ENCODE data around the gene NYNRIN.
"Not testable (repeated sequence)": the region's sequence is repeated elsewhere in the genome, so short reads cannot be mapped to it uniquely, and the experiment has no call there.

The NYNRIN gene

DNA sequence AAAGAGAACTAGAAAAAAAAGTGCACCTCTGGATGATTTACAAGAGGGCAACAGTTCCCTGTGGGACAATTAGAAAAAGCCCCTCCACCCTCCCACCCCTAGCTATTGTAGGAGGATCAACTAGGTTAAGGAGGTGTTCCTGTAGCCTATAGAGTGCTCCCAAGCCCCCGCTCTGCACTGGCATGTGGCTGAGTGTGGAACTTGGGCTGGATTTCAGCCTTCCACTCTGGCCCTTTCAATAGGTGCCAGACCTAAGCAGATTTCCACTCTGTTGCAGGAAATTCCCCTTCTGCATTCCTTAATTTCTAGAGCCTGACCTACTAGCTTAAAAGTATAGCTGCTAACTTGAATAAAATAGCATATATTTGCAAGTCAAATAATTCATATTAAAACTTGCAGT, 28.1 kb upstream of the NYNRIN start:
- DNase-seq = no peak

DNA sequence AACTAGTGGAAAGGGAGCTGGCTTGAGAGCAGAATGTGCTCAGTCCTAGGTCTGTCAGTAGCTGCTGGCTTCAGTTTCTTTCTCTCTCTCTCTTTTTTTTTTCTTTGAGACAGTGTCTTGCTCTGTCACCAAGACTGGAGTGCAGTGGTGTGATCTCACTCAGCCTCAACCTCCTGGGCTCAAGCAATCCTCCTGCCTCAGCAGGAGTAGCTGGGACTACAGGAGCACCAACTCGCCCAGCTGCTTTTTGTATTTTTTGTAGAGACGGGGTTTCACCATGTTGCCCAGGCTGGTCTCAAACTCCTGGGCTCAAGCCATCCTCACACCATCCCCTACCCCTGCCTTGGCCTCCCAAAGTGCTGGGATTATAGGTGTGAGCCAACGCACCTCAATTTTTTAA, 27.2 kb upstream of the NYNRIN start:
- not testable (repeated sequence) for DNase-seq

DNA sequence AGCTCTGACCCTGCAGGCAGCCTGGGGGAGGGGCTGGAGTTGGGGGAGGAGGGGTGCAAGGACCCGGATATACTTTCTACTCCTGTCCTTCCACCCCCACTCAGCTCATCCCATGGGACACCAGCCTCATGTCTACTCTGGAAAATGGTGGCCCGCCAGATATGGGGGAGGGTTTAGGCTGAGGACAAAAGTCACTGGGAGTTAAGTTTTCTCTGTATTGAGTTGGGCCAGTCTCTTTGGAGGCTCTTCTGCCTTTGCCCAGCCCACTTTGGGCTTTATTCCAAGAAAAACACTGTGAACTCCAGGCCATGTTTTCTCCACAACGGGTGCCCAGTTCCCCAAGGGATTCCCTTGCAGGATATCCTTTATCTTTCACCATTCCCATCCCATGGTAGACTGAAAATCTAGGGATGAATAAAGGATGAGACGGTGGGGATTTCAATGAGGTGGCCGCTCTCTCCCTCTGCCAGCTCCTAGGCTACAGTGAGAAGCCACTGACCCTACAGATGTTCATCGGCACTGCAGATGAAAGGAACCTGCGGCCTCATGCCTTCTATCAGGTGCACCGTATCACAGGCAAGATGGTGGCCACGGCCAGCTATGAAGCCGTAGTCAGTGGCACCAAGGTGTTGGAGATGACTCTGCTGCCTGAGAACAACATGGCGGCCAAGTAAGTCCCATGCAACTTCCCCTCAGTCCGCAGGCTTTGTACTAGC, 25.9 kb upstream of the NYNRIN start:
- no peak for DNase-seq

DNA sequence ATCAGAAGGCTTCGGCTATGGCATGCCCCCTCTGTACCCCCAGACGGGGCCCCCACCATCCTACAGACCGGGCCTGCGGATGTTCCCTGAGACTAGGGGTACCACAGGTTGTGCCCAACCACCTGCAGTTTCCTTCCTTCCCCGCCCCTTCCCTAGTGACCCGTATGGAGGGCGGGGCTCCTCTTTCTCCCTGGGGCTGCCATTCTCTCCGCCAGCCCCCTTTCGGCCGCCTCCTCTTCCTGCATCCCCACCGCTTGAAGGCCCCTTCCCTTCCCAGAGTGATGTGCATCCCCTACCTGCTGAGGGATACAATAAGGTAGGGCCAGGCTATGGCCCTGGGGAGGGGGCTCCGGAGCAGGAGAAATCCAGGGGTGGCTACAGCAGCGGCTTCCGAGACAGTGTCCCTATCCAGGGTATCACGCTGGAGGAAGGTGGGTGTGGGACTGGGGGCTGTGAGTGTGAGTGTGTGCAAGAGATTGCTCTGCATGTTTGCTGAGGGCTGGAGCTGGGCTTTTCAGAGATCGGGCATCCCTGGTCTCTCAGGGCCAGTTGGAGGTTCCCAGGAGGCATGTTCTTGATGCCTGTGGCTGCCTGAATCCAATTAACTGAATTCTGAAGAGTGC, 22.2 kb upstream of the NYNRIN start:
- DNase-seq = no peak

DNA sequence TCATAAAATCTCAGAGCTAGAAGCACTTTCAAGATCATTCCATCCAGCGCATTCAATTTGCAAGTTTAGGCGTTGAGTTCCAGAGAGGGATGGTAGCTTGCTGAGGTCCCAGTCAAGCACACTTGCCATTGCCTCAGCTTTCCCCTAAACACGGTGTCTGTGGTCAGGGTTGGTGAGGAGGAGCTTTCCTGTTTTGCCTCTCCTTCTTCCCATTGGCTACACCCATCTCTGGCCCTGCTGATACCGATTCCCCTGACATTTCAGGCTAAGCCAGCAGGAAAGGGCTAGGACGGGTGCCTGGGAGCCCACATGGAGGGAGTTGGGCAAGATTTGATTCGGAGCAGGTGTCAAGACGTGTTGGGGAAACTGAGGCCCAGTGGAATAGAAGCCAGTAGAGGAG, 21.7 kb upstream of the NYNRIN start:
- no peak for DNase-seq

DNA sequence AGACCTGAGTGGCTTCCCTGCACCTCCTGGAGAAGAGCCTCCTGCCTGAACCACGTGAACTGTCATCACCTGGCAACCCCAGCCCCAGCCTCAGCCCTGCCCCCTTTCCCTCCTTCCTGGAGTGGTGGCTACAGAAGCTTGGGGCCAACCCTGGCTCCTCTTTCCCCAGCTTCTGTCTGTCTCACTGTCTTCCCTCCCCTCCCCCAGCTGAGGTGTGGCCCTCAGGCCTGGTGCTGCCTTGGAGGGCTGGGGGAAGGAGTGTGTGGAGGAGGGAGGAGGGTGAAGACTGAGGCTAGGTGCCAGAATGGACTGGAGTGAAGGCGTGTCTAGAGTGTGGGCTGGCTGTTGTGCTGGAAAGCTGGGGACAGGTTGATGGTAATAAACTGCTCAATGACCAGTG, 21.1 kb upstream of the NYNRIN start:
- no peak for DNase-seq

DNA sequence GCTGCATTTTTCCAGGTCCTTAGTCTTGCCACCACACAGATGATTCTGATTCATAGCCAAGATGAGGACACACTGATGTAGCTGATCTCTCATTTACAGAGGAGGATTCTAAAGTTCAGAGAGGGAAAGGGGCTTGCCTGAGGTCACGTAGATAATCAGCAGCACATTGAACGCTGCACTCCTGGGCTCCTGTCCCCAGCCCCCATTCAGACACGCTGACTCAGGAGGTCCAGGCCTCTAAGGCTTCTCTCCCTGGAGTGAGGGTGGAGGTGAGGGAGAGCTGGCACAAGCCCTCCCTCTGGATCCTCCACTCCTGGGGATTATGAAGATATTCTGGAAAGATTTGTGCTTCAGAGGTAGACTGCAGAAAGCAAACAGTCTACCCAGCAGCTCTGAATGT, 20.5 kb upstream of the NYNRIN start:
- no peak for DNase-seq

DNA sequence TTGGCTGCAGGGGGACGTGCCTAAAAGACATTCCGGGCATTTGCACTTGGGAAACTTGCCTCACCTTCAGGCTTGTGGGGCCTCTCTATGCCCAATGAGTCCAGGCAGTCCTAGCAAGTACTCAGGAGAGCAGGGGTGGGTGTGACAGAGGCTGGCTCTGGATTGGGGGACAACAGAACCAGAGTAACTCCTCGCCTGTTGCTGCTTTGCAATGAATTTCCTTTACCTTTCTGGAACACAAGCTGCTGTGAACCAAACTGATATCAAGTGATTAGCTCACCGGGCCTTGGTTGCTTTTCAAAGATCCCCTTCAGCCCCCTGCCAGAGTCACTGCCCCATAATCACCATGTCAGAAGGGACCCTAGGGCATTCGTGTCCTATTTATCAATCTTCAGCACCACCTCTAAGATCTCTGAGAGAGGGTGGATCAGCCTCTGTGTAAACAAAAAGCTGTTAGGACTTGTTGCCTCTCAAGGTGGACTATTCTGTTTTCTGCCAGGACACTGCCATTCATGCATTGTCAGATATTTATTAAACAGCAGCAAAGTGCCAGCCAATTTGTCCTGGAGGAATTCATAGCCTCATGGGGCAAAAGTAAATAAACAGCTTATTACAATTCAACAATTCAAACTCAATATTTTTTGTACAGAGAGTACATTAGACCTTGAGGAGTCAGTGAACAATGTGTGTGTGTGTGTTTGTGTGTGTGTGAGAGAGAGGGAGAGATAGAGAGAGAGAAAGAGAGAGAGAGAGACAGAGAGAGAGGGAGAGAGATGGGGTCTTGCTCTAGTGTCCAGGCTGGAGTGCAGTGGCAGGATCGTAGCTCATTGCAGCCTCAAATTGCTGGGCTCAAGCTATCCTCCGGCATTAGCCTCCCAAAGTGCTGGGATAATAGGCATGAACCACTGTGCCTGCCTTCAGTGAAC, 19.6 kb upstream of the NYNRIN start:
- no peak for DNase-seq

DNA sequence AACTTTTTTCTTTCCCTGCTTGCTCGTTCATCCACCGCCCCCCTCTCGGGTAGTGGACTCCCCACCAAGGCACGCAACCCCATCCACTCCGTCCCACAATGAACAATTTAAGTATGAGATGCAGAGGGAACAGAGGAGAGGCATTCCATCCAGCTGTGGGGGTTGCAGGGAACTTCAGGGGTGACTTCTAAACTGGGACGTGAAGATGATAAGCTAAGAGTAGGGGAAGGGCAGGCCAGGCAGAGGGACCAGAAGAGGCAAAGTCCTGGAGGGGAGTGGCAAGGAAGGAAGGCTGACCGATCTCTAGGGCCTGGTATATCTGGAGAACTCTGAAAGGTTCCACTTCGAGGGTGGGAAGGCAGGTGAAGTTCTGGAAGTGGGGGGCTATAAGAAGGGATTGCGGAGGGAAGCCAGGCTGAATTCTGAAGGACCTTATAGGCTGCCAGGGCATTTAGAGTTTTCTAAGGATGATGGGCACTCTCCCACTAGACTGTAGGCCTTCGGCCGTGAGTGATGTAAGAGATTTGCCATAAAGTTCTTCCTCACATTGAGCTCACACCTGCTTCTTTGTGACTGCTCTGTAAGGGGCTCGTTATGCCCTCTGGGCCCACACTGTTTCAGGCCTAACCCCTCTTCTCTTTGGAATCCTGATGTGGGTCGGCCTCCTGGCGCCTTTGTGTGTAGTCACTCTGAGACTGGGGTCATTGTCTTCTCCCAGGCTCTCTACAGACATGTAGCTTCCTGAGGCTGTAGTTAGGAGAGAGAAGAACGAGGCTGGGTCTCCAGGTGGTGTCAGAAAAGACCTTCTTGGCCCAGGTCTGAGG, 18.7 kb upstream of the NYNRIN start:
- no peak for DNase-seq

DNA sequence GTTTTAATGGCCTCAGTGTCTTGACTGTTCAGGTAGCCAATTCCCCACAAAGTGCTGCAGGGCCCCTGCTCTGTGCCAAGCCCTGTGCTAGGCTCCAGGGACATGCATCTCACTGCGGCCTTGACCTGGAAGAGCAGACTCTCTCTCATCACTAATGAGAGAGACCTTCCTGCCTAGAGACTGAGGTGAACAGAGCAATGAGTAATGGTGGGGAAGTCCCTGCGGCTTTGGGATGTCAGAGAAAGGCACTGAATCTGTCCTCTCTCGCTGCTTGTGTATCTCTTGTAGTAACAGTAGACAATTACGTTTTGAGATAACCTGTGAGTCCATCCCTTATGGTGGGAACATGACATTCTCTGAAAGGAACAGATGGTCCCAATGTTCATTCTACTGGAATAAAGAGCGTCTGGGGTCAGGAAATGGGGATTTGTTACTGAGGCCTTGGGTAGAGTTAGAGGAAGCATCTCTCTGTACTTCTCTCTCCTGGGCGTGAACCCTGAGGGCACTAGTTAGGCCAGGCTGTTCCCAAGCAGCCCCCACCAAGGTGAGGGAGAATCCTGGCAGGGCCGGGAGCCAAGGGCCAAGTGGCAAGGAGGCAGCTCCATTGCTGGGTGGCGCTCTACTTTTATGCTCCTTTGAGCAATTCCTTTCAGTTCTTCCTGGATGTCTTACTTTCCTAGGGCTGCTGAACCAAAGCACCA, 17.3 kb upstream of the NYNRIN start:
- DNase-seq = no peak

DNA sequence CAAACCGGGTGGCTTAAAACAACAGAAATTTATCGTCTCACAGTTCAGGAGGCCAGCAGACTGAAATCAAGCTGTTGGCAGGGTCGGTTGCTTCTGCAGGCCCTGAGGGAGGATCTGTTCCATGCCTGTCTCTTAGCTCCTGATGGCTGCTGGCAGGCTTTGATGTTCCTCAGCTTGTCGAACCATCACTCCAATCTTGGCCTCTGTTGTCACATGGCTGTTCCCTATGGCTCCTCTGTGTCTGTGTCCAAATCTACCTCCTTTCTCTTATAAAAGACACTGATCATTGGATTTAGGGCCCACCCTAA, 16.8 kb upstream of the NYNRIN start:
- no peak for DNase-seq

DNA sequence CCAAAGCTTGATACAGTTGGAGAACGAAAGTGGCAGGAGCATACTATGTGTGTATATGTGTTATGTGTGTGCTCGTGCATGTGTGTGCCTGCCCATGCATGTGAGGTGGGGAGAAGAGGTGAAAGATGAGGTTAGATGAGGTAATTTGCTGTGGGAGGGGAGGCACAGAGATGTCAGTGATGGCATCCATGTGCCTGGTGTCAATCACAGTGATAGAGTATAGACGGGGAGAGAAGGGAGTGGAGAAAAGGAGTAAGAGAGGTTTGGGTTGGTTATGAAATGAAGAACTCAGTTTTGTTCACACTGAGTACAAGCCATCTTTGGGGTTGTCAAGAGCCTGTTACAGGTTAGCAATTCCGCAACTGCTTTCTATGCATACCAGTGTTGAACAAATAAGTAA, 14.6 kb upstream of the NYNRIN start:
- no peak for DNase-seq

DNA sequence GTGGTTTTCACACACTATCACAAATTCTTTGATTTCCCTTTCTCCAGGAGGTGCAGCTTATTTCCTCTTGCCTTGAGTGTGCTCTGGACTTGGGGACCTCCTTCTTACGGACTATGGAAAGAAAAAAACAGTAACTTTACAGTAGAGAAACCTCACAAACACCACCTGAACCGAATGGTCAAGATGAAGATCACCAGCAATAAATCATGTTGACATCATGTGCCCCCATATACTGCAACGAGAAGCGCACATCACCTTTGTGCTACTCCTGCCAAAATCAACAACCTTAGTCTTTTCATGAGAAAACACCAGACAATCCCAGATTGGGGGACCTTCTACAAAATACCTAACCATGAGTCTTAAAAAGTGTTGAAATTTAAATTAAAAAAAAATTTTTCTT, 13.3 kb upstream of the NYNRIN start:
- no peak for DNase-seq

DNA sequence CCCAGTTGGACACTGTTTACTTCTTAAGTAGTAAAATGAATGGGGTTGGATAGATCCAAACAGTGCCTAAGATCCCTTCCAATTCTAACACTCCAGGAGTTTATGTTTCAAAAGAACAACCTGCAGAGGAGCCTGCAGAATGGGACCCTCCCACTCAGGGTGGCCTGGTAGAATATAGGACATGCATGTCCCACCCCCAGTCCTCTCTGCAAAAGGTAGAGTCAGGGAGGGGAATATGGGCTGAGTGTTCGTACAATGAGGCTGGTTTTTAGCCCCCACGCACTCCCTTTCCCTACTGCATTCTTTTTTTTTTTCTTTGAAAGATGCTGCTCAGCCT, 11.8 kb upstream of the NYNRIN start:
- DNase-seq = no peak

DNA sequence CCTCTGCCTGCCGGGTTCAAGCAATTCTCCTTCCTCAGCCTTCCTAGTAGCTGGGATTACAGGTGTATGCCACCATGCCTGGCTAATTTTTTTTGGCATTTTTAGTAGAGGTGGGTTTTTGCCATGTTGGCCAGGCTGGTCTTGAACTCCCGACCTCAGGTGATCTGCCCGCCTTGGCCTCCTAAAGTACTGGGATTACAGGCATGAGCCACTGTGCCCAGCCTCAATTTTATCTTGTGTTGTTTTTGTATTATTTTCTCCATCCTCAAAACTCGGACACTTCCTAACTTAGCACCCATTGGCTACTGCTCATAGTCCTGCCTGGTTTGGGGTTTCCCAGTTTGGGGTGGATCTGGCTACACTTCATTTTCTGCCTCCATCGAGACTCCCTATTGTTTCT, 11.2 kb upstream of the NYNRIN start:
- not testable (repeated sequence) for DNase-seq

DNA sequence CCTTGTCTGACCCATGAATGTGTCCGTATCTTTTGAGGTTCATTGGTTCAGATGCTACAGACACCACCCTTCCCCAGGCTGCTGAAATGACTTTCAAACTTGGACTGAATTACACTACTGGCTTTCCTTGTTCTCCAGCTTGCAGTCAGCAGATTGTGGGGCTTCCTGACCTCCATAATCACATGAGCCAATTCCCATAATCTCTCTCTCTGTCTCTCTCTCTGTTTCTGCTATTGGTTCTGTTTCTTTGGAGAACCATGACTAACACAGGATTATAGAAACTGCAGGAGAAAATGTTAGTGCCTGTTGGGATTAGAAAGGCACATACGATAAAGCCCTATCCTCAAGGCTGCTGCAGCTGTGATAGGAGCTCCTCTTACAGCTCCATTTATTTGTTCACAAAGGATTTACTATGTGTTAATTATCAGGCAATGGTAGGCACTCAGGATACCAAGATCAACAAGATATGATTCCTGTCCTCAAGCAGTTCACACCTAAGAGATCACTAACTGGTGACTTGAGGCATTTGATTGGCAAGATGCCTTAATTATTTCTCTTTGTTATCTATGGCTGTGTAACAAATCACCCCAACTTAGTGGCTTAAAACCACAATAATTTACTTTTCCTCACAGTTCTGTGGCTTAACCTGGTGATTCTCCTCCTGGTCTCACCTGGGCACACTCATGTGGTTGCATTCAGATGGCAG, 10.2 kb upstream of the NYNRIN start:
- no peak for DNase-seq

DNA sequence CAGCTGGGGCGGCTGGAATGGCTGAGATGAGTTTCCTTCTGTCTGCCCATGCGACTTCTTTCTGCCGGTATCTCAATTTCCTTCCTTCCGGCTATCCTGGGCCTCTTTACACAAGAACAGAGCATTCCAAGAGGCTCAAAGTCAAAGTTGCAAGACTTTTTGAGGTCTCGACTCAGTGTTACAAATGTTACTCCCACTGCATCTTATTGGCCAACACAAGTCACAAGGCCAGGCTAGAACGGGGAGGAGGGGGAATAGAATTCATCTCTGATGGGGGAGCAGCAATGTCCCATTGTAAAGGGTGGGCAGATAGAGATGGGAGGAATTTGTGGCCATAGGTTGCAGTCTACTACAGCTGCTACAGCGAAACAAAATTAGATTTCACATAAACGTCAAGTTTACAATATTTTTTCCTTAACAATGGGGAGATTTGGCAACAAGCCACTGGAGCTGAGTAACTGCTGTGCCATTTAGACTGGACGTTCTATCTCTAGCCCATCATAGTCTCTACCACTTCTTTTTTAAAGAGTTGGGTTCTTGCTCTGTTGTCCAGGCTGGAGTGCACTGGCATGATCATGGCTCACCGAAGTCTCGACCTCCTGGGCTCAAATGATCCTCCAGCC, 9.5 kb upstream of the NYNRIN start:
- no peak for DNase-seq

DNA sequence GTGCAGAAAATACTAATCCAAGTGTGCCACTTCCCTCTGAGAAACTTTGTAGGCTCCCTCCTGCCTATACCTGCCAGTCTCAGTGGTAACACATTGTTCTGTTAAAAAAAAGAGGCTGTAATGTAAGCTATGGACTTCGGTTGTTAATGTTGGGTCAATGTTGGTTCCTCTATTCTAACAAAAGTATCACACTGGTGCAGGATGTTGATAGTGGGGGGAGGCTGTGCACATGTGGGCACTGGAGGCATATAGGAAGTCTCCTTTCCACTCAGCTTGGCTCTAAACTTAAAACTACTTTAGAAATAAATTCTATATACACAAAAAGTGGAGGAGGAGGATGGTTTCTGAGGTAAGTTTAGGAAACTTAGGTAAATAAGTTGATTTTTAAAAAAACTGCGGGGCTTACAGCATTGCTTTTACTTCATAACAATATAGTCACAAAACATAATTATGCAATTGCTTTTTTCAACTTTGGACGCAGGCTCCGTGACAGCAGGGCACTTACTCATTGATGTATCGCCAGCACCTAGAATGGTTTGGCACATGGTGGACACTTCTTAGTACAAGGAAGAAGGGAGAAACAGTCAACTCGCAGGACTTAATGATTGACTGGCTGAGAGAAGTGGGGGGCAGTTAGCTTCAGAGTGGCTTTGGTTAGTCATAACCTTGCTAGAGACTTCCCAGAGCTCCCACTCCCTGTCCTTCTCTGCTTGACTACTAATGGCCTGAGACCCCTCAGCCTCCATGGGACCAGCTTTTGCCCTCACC, 7.9 kb upstream of the NYNRIN start:
- no peak for DNase-seq

DNA sequence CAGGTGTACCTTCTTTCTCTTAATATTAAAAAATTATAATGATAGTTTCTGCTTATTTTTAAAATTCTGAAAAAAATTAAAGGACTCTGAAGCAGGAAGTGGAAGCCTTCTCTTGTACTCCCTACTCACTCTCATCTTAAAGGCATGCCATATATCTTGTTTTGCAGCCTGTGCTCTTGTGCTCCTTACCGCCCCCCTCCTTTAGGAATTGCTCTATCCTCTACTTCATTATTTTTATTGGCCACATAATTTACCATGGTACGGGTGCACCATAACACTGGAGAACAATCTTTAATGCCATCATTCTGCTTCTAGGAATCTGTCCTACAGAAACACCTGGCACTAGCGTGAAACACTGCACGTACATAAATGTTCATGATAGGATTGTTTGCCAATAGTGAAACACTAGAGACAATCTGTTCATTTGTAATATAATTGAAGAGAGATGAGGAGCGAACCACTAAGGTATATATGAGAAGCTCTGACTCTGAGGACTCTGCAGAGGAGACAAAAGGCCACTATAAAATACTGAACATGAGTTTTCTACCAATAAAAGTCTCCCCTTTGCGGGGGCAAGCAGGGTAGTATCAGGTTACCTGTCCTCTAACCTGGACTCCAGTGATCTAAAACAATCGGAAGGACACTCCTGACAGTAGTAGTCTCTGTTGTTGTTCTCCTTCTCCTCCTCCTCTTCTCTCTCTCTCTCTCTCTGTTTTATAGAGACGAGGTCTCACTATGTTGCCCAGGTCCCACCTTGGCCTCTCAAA, 6.3 kb upstream of the NYNRIN start:
- no peak for DNase-seq

DNA sequence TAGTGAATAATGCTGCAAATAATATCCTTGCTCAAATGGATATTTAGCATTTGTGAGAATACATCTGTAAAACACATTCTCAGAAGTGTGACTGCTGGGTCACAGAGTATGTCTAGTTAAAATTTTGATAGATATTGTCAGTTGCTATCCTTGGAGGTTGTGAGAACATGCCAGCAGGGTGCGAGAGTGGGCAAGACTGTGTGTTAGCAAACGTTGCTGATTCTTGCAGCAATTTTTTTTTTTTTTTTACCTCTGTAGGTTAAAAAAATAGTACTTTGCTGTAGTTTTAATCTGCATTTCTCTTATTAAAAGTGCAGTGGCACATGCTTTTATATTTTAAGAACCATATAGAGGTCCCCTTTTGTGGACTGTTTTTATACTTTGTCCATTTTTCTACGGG, 4.5 kb upstream of the NYNRIN start:
- no peak for DNase-seq

All from activated CD4-positive, alpha-beta T cell treated with anti-CD3 and anti-CD28 coated beads, Interleukin-10, Interleukin-2, amounts not matched to agents 100 ng/mL and 50 ng/mL, durations not matched to agents 16 hours and 8 hours (primary cell).